ENCODE measurements around the gene DOK6. TPM values are rescaled to one million over a fixed set of nuclear protein-coding genes. Genes with fewer than 3 reads are reported as not detected.
"Not testable (repeated sequence)": the region's sequence is repeated elsewhere in the genome, so short reads cannot be mapped to it uniquely, and the experiment has no call there.

Gene DOK6
- total RNA-seq, 1 donor from 2014 or later: 7.0 TPM

- H3K36me3 Mint-ChIP-seq (ENCODE audit: insufficient read depth): no peaks in the 10 kb centered on the region
- H3K4me1 Mint-ChIP-seq (ENCODE audit: low read depth): no peaks in the 10 kb centered on the region
- DNase-seq (ENCODE audit: low spot score, unreplicated experiment): no peak
- H3K4me3 Mint-ChIP-seq (ENCODE audit: low read depth): no peak overlapping the region
- no peak for TF ChIP-seq CTCF (IDR thresholded peaks at IDR 0.05; ENCODE audit: unreplicated experiment)
- H3K27me3 Mint-ChIP-seq: no peaks in the 10 kb centered on the region
- peaks cover 3% of the 10 kb centered on the region for H3K9me3 Mint-ChIP-seq (ENCODE audit: low read depth)
- no peak overlapping the region for H3K27ac Mint-ChIP-seq
Measured at GRCh38 chr18:69874058-69874457, 473.4 kb downstream of the DOK6 start.

- Mint-ChIP-seq H3K4me3 (ENCODE audit: low read depth) (no peak overlapping the region), H3K9me3 (ENCODE audit: low read depth) (peaks cover 8% of the 10 kb centered on the region), H3K4me1 (ENCODE audit: low read depth) (no peaks in the 10 kb centered on the region), H3K27ac (no peak overlapping the region), H3K27me3 (no peaks in the 10 kb centered on the region), H3K36me3 (ENCODE audit: insufficient read depth) (no peaks in the 10 kb centered on the region)
- no peak for DNase-seq (ENCODE audit: low spot score, unreplicated experiment)
- TF ChIP-seq CTCF (IDR thresholded peaks at IDR 0.05; ENCODE audit: unreplicated experiment): no peak
Measured at GRCh38 chr18:69876490-69876889, 475.8 kb downstream of the DOK6 start.

- Mint-ChIP-seq H3K27ac (no peak overlapping the region), H3K27me3 (no peaks in the 10 kb centered on the region), H3K9me3 (ENCODE audit: low read depth) (peaks cover 8% of the 10 kb centered on the region), H3K4me1 (ENCODE audit: low read depth) (no peaks in the 10 kb centered on the region), H3K36me3 (ENCODE audit: insufficient read depth) (no peaks in the 10 kb centered on the region), H3K4me3 (ENCODE audit: low read depth) (no peak overlapping the region)
- no peak for DNase-seq (ENCODE audit: low spot score, unreplicated experiment)
- no peak for TF ChIP-seq CTCF (IDR thresholded peaks at IDR 0.05; ENCODE audit: unreplicated experiment)
Measured at GRCh38 chr18:69878213-69878933, 477.7 kb downstream of the DOK6 start.

GRCh38 chr18:69879051-69879450 lies 478.4 kb downstream of the DOK6 start:
- H3K27me3 Mint-ChIP-seq; H3K4me3 Mint-ChIP-seq (ENCODE audit: low read depth); H3K9me3 Mint-ChIP-seq (ENCODE audit: low read depth); DNase-seq (ENCODE audit: low spot score, unreplicated experiment); H3K4me1 Mint-ChIP-seq (ENCODE audit: low read depth); H3K27ac Mint-ChIP-seq; H3K36me3 Mint-ChIP-seq (ENCODE audit: insufficient read depth): not testable (repeated sequence)

GRCh38 chr18:69880083-69880482 lies 479.4 kb downstream of the DOK6 start:
- TF ChIP-seq CTCF (IDR thresholded peaks at IDR 0.05; ENCODE audit: unreplicated experiment): no peak
- Mint-ChIP-seq H3K4me1 (ENCODE audit: low read depth) (no peaks in the 10 kb centered on the region), H3K27me3 (no peaks in the 10 kb centered on the region), H3K9me3 (ENCODE audit: low read depth) (peaks cover 8% of the 10 kb centered on the region), H3K27ac (no peak overlapping the region), H3K36me3 (ENCODE audit: insufficient read depth) (no peaks in the 10 kb centered on the region), H3K4me3 (ENCODE audit: low read depth) (no peak overlapping the region)
- DNase-seq (ENCODE audit: low spot score, unreplicated experiment): no peak

Measured in progenitor cell of endocrine pancreas (in vitro differentiated cells).